Endothelial cell of umbilical vein (primary cell): Measurements from ENCODE around the gene ANGPTL2. TPM values are rescaled to one million over a fixed set of nuclear protein-coding genes. Genes with fewer than 3 reads are reported as not detected.

Experiments used
- BruUV-seq: library from RNA; stranded (reverse); fragments of 400-500 nt; replicated peaks from 2 replicates; lab custom pipeline; 2021; lab: Mats Ljungman, UMichigan
- CTCF ChIA-PET: fragments of 300-600, 350-600 bp; sonication (Branson Sonifier 250); formaldehyde crosslinking; loops from one replicate; lab custom pipeline; 2021; ENCODE audit warnings: antibody characterized with exemption, inconsistent platforms; lab: Charles Lee
- POLR2A ChIA-PET: fragments of 300-600, 350-600 bp; sonication (Branson Sonifier 250); formaldehyde crosslinking; loops from one replicate; lab custom pipeline; 2021; ENCODE audit warnings: antibody characterized with exemption, inconsistent platforms; lab: Charles Lee
- DNase-seq: peaks from one replicate; pipeline ENCODE4 v3.0.0-alpha.2; 2011; ENCODE audit warnings: low read depth, low spot score
- FAIRE-seq: peaks from 2 replicates; lab custom pipeline; 2011; peaks lifted over from hg19 to GRCh38; lab: Jason Lieb, UNC
- H2AFZ ChIP-seq: 2 replicates; pipeline ENCODE4 v1.6.0; 2012; ENCODE audit warnings: low read depth, low read length, control low read depth, inconsistent platforms
- H3K27ac ChIP-seq: 2 replicates; pipeline ENCODE4 v1.5.1; 2011; ENCODE audit warnings: low read depth, mild to moderate bottlenecking, control low read depth, low read length, moderate library complexity; ENCODE audit not compliant: insufficient read depth
- H3K27me3 ChIP-seq, 2 experiments: 2 replicates each; pipeline versions ENCODE4 v1.6.0 to v1.6.1; 2011; ENCODE audit warnings: low read length in 2 of 2, mixed read lengths in 1 of 2; ENCODE audit not compliant: control insufficient read depth in 2 of 2, insufficient read depth in 2 of 2
- H3K36me3 ChIP-seq, 2 experiments: 2 replicates in 1 of 2; 3 replicates in 1 of 2; pipeline ENCODE4 v1.5.1; 2011; ENCODE audit warnings: low read length in 2 of 2, mild to moderate bottlenecking in 1 of 2, moderate library complexity in 1 of 2; ENCODE audit not compliant: control insufficient read depth in 2 of 2, insufficient read depth in 2 of 2; ENCODE audit errors: extremely low read depth in 1 of 2
- H3K4me1 ChIP-seq: 3 replicates; pipeline ENCODE4 v1.5.1; 2011; ENCODE audit warnings: mild to moderate bottlenecking, low read length; ENCODE audit not compliant: control insufficient read depth, insufficient read depth; ENCODE audit errors: extremely low read depth
- H3K4me2 ChIP-seq: 2 replicates; pipeline ENCODE4 v1.6.1; 2011; ENCODE audit warnings: low read length, control low read depth, mixed read lengths; ENCODE audit not compliant: insufficient read depth
- H3K4me3 ChIP-seq, 3 experiments: fragments of 200-600 bp in 1 of 3; sonication (generic), shearing (Covaris generic) in 1 of 3; replicated peaks in 1 of 3; 2 replicates each; pipeline ENCODE4 v1.5.1; 2011 to 2016; ENCODE audit warnings: control low read depth in 3 of 3, low read length in 3 of 3, mild to moderate bottlenecking in 2 of 3, inconsistent platforms in 1 of 3, low read depth in 1 of 3, moderate library complexity in 1 of 3; ENCODE audit not compliant: insufficient read depth in 1 of 3
- H3K79me2 ChIP-seq: 2 replicates; pipeline ENCODE4 v1.6.0; 2012; ENCODE audit warnings: low read length, inconsistent platforms; ENCODE audit not compliant: control insufficient read depth, insufficient read depth
- H3K9ac ChIP-seq: replicated peaks from 2 replicates; pipeline ENCODE3; 2011; ENCODE audit warnings: low read length, control low read depth; ENCODE audit not compliant: insufficient read depth; ENCODE audit errors: extremely low read depth
- H3K9me1 ChIP-seq: replicated peaks from 3 replicates; pipeline ENCODE4 v1.6.0; 2011; ENCODE audit warnings: mild to moderate bottlenecking, low read length; ENCODE audit not compliant: control insufficient read depth, insufficient read depth; ENCODE audit errors: extremely low read depth
- H3K9me3 ChIP-seq: replicated peaks from 2 replicates; pipeline ENCODE4 v1.5.1; 2012; ENCODE audit warnings: low read length, inconsistent platforms; ENCODE audit not compliant: control insufficient read depth, insufficient read depth
- H4K20me1 ChIP-seq: replicated peaks from 2 replicates; pipeline ENCODE3; 2011; ENCODE audit warnings: mild to moderate bottlenecking, low read length; ENCODE audit not compliant: control insufficient read depth, insufficient read depth; ENCODE audit errors: extremely low read depth
- CTCF ChIP-seq, 2 donors: IDR thresholded peaks; 1 replicate in 1 of 2; 2 replicates in 1 of 2; pipeline ENCODE4 v1.5.1; 2011; ENCODE audit warnings: low read length in 2 of 2, mild to moderate bottlenecking in 2 of 2, moderate library complexity in 2 of 2, control low read depth in 1 of 2, inconsistent platforms in 1 of 2, low read depth in 1 of 2; ENCODE audit not compliant: insufficient read depth in 1 of 2; ENCODE audit errors: extremely low read depth in 1 of 2
- EZH2 ChIP-seq: IDR thresholded peaks from 2 replicates; pipeline ENCODE4 v1.6.1; 2012; ENCODE audit warnings: borderline replicate concordance, low read depth, mild to moderate bottlenecking, moderate library complexity, low read length, inconsistent platforms; ENCODE audit not compliant: severe bottlenecking
- FOS ChIP-seq: IDR thresholded peaks from 2 replicates; pipeline ENCODE4 v1.6.1; 2011; ENCODE audit warnings: mild to moderate bottlenecking, low read length, moderate library complexity, borderline replicate concordance; ENCODE audit not compliant: insufficient read depth
- GATA2 ChIP-seq: IDR thresholded peaks from 2 replicates; pipeline ENCODE4 v1.7.0; 2011; ENCODE audit warnings: low read depth, mild to moderate bottlenecking, moderate library complexity, mixed read lengths, low read length; ENCODE audit not compliant: insufficient read length, insufficient read depth
- JUN ChIP-seq: IDR thresholded peaks from 2 replicates; pipeline ENCODE4 v1.6.1; 2011; ENCODE audit warnings: borderline replicate concordance, low read depth; ENCODE audit not compliant: insufficient read length, insufficient read depth
- MAX ChIP-seq: IDR thresholded peaks from 2 replicates; pipeline ENCODE4 v1.6.1; 2011; ENCODE audit not compliant: insufficient read depth, insufficient read length
- MYC ChIP-seq: IDR thresholded peaks from one replicate; pipeline ENCODE4 v1.6.1; 2011; ENCODE audit warnings: mild to moderate bottlenecking, low read depth, low read length
- POLR2A ChIP-seq: IDR thresholded peaks from 2 replicates; pipeline ENCODE4 v1.6.1; 2012; ENCODE audit warnings: low read depth, mild to moderate bottlenecking, control low read depth, low read length
- POLR2AphosphoS5 ChIP-seq: IDR thresholded peaks from 2 replicates; pipeline ENCODE4 v1.6.1; 2012; ENCODE audit warnings: low read depth, mild to moderate bottlenecking, control low read depth, low read length, moderate library complexity; ENCODE audit not compliant: insufficient read depth
- dilution Hi-C: fragments of 300-500 bp; cut with MboI; formaldehyde crosslinking; loops from one replicate; pipeline ENCODE4 v1.15.0; 2019; ENCODE audit warnings: low sequenced_read_pairs; ENCODE audit not compliant: extremely low pct_ligation_motif_present
- intact Hi-C: fragments of 100-400 bp; cut with micrococcal nuclease; formaldehyde crosslinking; loops from one replicate; pipeline ENCODE4 v1.10.0; 2022
- polyA plus RNA-seq, 4 experiments: library from polyadenylated mRNA; depleted of rRNA in 3 of 4; stranded (reverse) in 3 of 4; unstranded in 1 of 4; fragments of >200 nt; gene quantifications; 2 replicates each; pipeline versions ENCODE4 v1.2.1 to v1.2.3, GENCODE V29; 2011 to 2012; ENCODE audit warnings: missing spikeins in 1 of 4
- total RNA-seq: library from RNA; stranded (reverse); gene quantifications from 2 replicates; pipeline ENCODE4 v1.2.3, GENCODE V29; 2021

Gene ANGPTL2
- total and polyA plus RNA-seq, 2 donors (not counting 3 experiments of a cell fraction or from before 2014, with no cell fraction given): 15.1 to 24.5 TPM

GRCh38 chr9:127089631-127090081 is 32.8 kb downstream of the ANGPTL2 start:
- Histone ChIP-seq H3K9ac (no peak overlapping the region), H4K20me1 (no peaks in the 10 kb centered on the region), H3K36me3 (peaks cover 0 to 3% of the 10 kb centered on the region in 2 experiments), H2AFZ (no peak overlapping the region), H3K4me2 (no peak overlapping the region), H3K27ac (no peak overlapping the region), H3K9me3 (no peaks in the 10 kb centered on the region), H3K79me2 (no peaks in the 10 kb centered on the region), H3K27me3 (no peaks in the 10 kb centered on the region), H3K4me3 (no peak overlapping the region), H3K9me1 (no peaks in the 10 kb centered on the region), H3K4me1 (no peaks in the 10 kb centered on the region)
- CTCF ChIA-PET: no interaction called here
- BruUV-seq: no TSS peak
- intact Hi-C loops (no loop called here), dilution Hi-C loops (no loop called here)
- POLR2A ChIA-PET: no interaction called here
- TF ChIP-seq MYC (no peak), JUN (no peak), GATA2 (no peak), CTCF (IDR thresholded peaks at IDR 0.05; ENCODE audit: extremely low read depth in 1 of 2, insufficient read depth in 1 of 2, low read depth in 1 of 2, low read length in 2 of 2) (no peak), POLR2AphosphoS5 (no peak), EZH2 (no peak), POLR2A (no peak), MAX (no peak), FOS (no peak)
- DNase-seq (no peak), FAIRE-seq (no peak)
